Anterior cingulate cortex (tissue), 58 donors: ENCODE measurements around the gene ENPP7.

ENCODE experiments used
- DNase-seq, 58 donors: peaks; one replicate each; lab custom pipeline; 2025; lab: John Stamatoyannopoulos, UW

The ENPP7 gene, protein sequence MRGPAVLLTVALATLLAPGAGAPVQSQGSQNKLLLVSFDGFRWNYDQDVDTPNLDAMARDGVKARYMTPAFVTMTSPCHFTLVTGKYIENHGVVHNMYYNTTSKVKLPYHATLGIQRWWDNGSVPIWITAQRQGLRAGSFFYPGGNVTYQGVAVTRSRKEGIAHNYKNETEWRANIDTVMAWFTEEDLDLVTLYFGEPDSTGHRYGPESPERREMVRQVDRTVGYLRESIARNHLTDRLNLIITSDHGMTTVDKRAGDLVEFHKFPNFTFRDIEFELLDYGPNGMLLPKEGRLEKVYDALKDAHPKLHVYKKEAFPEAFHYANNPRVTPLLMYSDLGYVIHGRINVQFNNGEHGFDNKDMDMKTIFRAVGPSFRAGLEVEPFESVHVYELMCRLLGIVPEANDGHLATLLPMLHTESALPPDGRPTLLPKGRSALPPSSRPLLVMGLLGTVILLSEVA

DNA sequence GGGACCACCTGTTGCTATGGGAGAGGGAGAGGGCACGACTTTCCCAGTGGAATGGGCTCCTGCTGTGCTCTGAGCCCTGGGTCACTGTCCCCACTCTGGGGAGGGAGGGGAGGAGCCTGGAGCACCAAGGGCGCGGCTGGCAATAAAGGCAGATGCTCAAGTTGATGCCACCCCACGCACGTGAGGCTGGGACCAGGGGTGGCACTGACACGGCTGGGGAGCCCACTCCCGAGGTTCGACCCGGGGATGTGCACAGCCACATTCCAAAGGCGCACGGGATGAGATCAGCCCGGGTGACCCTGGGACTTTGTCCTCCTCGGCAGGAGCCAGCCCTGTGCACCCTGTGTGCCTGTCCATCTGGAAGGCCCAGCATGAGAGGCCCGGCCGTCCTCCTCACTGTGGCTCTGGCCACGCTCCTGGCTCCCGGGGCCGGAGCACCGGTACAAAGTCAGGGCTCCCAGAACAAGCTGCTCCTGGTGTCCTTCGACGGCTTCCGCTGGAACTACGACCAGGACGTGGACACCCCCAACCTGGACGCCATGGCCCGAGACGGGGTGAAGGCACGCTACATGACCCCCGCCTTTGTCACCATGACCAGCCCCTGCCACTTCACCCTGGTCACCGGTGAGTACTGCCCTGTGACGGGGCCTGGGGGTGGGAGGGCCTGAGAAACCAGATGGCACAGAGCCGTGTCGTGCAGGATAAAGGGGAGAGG is at the start of gene ENPP7:
TSS of gene ENPP7 (plus strand) at position 175 of the 715 bp plus-strand sequence. CDS start at position 372, 197 bp downstream.
- no peak for DNase-seq

DNA sequence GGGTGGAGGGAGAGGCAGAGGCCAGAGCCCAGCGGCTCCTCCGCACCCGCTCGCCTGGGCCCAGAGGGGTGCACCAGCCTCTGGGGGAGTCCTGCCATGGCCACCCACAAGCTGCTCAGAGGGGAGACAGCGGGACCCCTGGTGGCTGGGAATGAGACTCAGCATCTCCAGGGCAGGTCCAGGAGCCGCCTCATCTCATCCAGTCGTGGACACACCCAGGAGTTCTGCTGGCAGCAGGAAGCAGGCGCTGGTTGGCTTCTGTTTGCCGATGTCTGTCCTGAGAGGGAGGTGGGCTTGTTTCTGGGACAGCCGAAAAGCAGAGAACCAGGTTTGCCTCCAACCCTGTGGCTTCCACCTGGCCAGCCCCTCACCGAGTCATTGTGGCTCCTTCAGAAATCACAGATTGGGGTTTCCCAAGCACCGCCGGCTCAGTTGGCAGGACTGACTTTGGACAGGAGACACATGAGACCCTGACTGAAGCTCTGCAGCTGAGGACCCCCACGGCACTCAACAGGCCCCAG is 49.6 kb upstream of the ENPP7 start:
- DNase-seq: no peak

DNA sequence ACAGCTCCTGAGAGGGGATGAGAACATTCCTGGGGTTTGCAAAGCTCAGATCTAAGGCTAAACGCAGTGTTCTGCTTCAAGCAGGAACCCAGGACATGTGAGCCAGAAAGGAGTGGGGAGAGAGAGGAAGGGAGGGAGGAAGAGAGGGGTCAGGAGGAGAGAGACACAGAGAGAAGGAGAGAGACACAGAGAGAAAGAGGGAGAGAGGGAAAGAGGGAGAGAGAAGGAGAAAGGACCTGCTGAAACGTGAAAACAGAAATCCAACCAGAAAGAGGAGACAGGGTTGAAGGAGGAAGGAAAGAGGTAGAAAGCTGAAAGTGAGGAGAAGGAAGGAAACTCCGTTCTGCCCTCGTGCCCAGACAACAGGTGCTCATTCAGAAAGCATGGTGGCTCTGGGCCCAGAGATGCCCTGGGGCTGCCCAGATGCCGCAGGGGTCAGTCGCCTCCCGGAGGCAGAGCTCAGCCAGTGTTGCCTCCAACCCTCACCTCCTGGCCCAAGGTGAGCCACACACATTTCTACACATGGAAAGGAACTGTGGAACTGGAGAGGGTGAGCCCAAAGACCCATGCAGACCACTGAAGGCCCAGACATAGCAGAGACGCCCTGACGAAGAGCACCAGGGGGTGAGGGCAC is 49.0 kb upstream of the ENPP7 start:
- DNase-seq: no peak

DNA sequence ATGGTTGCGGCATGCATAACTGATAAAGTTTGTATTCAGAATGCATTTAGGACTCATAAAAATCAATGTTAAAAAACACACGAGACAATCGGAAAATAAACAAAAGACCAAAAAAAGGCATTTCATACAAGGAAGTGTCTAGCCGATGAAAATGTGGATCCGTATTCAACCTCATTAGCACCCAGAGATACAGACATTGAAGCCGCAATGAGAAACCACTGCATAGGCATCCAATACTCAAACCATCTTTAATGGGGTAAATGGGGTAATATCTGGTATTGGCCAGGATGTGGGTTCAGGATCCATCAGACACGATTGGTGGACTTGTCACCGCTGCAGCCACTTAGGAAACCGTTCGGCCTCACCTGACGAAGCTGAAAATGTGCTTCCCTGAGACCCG is 47.4 kb upstream of the ENPP7 start:
- DNase-seq: no peak

DNA sequence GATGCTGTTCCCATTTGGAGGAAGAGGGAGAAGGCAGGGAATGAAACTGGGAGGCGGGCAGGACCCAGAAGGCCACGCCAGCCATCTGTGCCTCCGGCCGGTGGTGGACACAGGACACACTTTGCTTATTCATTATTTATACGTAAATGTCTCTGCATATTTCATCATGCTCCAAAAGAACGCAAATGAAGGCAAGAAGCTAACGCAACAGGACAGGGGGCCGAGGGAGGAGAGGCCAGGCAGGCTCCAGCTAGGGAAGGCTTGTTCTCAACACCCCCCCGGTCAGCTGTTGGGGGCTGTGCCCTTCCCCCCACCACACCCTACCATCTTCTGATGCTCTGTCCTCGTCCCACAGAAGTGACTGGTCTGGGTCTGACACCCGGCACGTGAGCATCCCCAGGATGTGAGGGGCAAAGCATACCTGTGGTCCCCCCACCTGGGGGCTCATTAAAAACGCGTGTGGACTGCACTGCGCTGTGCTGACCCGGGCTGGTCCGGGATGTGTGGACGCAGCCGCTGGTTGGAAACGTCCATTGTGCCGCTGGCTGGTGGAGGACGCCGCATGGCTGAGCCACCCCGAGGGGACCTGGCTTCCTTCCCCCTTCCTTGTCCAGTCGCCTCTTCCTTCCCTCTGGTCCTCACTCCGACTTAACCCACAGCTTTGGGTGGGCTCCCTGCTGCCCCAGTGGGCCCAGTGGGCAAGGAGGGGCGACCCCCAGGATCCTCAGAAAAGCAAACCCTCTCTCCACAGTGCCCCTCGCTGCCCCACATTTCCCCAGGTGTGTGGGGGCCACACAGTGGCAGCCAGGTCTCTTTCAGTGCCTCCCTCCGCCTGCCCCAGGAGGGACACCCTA is 46.4 kb upstream of the ENPP7 start:
- DNase-seq: no peak

DNA sequence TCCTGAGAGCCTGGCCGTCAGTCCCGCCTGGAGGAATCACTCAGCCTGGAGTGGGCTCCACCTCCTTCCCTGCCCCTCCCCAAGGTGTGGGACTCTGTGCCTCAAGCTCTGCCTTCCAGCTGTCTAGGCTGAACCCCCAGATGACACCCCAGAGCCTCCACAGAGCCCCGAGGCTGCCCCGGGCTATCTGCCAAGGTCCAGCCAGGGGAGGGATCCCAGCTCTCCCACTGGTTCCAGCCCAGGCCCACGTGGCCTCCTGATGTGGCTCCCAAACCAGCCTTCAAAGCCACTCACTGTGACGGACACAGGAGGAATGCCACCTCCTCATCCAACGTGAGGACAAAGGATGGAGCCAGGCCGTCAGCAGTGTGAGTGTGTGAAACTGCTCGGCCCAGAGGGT is 45.6 kb upstream of the ENPP7 start:
- no peak for DNase-seq

DNA sequence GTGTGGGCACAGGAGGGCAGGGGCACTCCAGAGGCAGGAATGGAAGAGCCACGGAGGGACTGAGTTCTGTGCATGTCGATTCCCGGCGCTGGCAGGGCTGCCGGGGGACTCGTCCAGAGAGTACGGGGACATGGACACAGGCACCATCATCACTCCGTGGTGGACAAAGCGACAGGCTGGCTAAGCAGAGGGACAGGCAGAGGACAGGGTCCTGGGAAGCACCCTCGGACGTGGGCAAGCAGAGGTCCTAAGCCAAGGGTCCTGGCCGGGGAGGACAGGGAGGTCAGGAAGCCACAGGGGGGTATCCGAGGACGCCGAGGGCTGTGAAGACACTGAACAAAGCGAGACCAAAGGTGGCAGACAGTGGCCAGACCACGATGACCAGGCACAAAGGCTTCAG is 44.3 kb upstream of the ENPP7 start:
- DNase-seq: no peak

DNA sequence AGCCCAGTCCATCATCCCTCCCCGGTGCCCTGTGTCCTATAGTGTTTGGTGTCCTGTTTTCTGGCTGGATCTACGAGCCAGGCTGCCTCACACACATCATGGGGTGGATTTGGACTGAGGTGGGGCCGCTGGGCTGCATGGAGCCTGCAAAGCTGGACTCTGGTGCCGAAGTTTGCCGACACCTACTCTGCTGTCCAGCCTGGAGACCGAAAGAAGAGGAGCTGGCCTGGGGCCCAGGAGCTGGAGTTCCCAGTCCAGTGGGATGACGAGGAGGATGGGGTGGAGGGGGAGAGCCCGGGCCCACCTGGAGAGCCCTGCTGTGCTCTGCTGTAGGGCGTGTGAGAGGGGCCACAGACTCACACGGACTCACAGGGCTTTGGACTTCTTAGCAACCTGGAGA is 40.3 kb upstream of the ENPP7 start:
- DNase-seq: no peak

DNA sequence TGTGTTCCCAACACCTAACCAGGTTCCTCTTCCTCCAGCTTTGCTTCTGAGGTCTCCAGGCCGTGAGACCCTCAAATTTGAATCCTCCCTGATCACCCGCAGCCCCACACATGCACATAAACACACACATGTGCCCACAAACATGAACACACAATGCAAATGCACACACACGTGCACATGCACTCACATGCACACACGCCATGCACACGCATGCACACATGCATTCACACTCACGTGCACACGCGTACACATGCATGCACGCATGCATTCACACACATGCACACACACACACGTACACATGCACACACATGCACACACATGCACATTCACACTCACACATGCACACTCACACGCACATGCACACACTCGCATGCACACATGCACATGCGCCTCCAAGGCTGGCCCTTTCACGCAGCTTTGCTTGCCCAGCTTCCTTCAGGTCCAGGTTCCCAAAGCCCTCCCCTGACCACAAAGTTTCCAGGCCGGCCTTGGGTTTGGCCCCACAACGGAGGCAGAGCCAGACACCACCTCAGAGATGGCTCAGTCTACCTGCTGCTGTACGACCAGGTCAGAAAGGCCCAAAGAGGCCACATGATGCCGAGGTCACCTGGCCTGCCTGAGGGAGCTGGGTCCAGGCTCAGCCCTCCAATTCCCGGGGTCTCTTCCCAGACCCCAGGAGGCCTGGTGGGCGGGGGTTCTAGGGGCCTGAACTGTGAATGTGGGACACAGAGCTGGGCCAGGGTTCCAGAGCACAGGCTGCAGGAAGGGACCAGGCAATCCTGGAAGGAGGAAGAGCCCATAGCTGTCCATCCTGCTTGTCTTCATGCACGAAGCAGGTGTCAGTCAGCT is 39.5 kb upstream of the ENPP7 start:
- no peak for DNase-seq

DNA sequence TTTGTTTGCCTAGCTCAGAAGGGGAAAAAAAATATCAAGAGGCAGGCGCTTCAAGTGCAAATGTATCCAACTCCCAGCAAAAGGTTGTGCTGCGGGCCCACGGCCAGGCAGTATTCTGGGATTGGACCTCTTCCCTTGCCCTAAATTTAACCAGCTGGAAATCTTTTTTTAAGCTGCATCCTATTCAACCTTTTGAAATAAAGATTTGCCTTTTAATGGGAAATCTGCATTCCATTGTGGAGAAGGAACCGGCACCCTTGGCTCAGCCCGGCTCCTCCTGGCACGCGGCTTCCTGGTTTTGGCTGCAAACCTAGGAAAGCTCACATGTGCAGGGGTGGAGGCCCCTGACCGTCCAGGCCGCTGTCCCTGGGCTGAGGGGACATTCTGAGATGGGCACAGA is 38.8 kb upstream of the ENPP7 start:
- peak in 45 of 58 donors; percentile 8 to 78 (median 47) for DNase-seq

DNA sequence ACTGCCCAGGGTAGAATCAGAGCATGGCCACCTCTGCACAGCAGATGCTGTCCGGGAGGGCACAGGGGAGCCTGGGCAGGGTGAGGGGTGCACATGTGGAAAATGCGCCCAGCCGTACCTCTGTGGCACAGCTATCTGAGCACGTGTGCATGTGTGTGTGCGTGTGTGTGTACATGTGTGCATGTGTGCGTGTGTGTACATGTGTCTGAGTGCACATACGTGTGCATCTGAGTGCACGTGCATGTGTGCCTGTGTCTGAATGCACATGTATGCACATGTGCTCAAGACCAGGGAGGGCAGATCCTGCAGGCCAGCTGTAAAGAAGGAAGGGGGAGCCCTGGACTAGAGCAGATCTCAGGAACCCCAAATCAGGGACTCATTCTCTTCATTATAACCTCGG is 37.3 kb upstream of the ENPP7 start:
- DNase-seq: no peak

DNA sequence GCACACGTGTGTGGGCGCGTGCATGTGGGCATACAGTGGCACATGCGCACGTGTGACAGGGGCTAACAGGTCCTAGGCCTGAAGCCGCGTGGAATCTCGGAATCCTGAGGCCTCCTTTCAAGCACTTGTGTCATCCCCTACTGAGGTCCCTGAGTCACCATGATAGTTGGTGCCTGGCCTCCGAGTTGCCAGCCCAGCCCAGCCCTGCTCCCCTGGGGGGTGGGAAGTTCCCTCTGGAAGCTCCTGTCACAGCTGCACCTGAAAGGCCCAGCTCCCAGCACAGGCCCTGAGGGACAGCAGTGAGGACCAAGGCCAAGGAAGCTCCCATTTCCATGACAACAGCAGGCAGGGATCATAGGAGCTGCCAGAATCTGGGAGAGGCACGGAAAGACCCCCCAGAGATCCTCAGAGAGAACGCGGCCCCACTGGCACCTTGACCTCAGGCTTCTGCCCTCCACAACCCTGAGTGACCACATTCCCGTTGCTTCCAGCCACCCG is 35.4 kb upstream of the ENPP7 start:
- no peak for DNase-seq

DNA sequence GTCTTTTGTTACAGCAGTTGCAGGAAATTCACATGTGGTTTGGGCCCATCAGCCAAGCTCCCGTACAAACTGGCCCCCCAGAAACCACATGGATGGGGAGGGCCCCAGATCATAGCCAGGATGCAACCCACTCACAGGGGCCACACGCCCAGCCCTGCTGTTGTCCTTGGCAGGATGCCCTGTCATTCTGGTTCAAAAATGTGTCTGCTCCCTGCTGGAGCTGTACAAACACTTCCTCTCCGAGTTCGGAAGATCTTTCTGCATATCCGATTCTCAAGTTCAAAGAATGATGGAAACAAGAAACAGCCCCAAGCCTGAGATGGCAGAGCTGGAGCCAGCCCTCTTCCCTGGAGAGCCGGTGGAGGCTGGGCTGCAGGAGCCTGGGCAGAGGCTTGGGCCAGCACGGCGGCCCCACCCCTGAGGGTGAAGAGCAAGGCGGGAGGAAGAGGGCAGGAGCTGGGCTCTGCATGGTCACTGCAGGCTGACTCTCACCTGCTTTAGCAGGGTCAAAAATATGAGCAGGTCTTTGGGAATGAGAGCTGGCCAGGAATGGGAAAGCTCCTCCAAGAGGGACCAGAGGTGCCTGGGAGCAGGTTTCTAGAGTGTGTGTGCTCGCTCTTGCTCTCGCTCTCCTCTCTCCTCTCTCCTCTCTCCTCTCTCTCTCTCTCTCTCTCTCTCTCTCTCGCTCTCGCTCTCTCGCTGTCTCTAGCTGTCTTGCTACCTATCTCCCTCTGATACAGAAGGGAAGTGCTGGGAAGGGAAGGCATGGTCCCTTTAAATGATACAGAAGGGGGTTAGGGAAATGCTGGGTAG is 34.7 kb upstream of the ENPP7 start:
- no peak for DNase-seq

DNA sequence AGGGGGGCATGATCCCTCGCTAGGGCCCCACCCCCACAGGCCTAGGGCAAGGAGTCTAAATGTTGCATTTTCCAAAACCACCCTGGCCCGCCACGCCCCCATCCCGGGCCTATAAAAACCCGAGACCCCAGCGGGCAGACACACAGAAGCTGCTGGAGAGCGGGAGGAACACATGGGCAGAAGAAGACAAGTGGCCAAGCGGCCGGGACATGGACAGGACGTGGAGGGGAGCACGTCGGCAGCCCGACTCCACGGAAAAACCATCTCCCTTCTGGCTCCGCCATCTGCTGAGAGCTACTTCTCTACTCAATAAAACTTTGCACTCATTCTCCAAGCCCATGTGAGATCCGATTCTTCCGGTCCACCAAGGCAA is 34.1 kb upstream of the ENPP7 start:
- DNase-seq: no peak

DNA sequence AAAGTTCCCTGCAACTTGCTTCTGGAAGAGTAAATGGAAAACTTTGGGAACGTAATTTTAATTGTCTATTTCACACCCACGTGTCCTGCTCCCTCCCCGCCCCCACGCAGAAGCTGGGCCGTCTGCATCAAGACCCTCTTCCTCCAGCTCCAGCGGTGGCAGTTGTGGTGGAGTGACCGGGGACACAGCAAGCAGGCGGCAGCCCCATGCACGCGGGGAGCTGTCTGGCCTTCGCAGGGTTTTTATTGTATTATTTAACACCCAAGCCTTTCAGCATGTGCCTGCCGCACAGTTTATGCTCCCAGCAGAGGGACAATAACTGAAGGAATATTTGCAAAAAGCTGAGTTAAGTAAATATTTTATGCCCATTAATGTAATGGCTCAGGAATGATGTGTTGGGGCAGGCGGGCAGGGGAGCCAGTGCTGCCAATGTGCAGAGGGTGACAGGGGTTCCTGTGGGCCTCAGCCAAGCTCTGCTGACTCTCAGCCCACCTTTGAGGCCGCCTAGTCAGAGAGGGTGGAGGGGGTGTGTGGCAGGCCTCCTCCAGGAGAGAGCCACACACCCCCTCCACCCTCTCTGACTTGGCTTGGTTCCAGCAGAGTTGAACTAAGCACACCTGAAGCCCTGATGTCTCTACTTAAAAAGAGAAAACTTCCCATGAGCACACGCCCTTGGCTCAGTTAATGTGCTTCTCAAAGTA is 32.4 kb upstream of the ENPP7 start:
- DNase-seq: no peak

DNA sequence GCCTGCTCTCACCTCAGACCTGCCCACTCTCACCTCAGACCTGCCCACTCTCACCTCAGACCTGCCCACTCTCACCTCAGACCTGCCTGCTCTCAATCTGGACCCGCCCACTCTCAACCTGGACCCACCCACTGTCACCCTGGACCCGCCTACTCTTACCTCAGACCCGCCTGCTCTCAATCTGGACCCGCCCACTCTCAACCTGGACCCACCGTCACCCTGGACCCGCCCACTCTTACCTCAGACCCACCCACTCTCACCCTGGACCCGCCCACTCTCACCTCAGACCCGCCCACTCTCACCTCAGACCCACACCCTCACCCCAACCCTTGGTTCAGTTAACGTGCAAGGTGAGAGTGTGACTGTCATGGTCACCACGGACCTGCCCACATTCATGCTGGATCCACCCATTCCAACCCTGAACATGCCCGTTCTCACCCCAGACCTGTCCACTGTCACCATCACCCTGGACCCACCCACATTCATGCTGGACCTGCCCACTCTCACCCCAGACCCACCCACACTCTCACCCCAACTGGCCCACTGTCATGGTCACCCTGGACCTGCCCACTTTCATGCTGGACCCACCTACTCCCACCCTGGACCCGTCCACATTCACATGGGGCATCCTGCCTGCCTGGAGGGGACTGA is 31.2 kb upstream of the ENPP7 start:
- DNase-seq: no peak

DNA sequence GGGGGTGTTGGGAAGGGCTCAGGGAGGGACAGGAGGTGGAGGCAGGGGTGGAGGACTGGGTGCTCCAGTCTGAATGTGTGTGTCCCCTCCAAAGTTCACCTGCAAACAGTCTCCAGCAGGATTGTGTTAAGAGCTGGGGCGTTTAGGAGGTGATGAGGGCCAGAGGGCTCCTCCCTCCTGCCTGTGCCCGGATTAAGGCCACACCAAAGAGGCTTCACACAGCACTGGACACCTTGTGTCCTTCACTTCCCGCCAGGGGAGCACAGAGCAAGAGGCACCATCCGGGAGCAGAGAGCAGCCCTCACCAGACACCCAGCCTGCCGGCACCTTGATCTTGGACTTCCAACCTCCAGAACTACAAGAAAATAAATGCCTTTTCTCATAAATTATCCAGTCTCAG is 30.2 kb upstream of the ENPP7 start:
- DNase-seq: no peak
